GM19023 (cell line): ENCODE measurements around the gene PLEKHA6.
"Not testable (repeated sequence)": the region's sequence is repeated elsewhere in the genome, so short reads cannot be mapped to it uniquely, and the experiment has no call there.

Experiments
- ATAC-seq: cut with Tn5 transposase; IDR thresholded peaks from one replicate; pipeline ENCODE4 v1.9.1; 2021; ENCODE audit warnings: mild to moderate bottlenecking, moderate library complexity; ENCODE audit not compliant: unreplicated experiment

PLEKHA6 gene

GRCh38 chr1:204317170-204317569 is 42.6 kb downstream of the PLEKHA6 start:
- ATAC-seq = no peak

- ATAC-seq = no peak
Measured at GRCh38 chr1:204316164-204316563, 43.6 kb downstream of the PLEKHA6 start.

- no peak for ATAC-seq
Measured at GRCh38 chr1:204314893-204315658, 44.7 kb downstream of the PLEKHA6 start.

GRCh38 chr1:204314171-204314892 is 45.4 kb downstream of the PLEKHA6 start:
- no peak for ATAC-seq

GRCh38 chr1:204313675-204314074 is 46.1 kb downstream of the PLEKHA6 start:
- no peak for ATAC-seq

- not testable (repeated sequence) for ATAC-seq
Measured at GRCh38 chr1:204310970-204311369, 48.8 kb downstream of the PLEKHA6 start.

GRCh38 chr1:204308023-204308628 is 51.6 kb downstream of the PLEKHA6 start:
- ATAC-seq = no peak

- ATAC-seq = no peak
Measured at GRCh38 chr1:204307334-204307883, 52.3 kb downstream of the PLEKHA6 start.

- ATAC-seq = no peak
Measured at GRCh38 chr1:204306076-204306475, 53.7 kb downstream of the PLEKHA6 start.

- no peak for ATAC-seq
Measured at GRCh38 chr1:204304067-204304466, 55.7 kb downstream of the PLEKHA6 start.

GRCh38 chr1:204302769-204303168 is 57.0 kb downstream of the PLEKHA6 start:
- no peak for ATAC-seq

GRCh38 chr1:204301171-204301957 is 58.4 kb downstream of the PLEKHA6 start:
- no peak for ATAC-seq

GRCh38 chr1:204299814-204300365 is 59.8 kb downstream of the PLEKHA6 start:
- no peak for ATAC-seq

GRCh38 chr1:204296431-204296988 is 63.2 kb downstream of the PLEKHA6 start:
- ATAC-seq = no peak

- no peak for ATAC-seq
Measured at GRCh38 chr1:204295671-204296070, 64.1 kb downstream of the PLEKHA6 start.

- ATAC-seq = no peak
Measured at GRCh38 chr1:204294357-204294756, 65.4 kb downstream of the PLEKHA6 start.

- ATAC-seq = no peak
Measured at GRCh38 chr1:204293605-204294337, 66.0 kb downstream of the PLEKHA6 start.

- no peak for ATAC-seq
Measured at GRCh38 chr1:204292740-204293139, 67.0 kb downstream of the PLEKHA6 start.

GRCh38 chr1:204289280-204289679 is 70.4 kb downstream of the PLEKHA6 start:
- no peak for ATAC-seq
